Mesenchymal stem cell (in vitro differentiated cells and primary cell): ENCODE measurements around the gene DOK7.

ENCODE experiments used
- DNase-seq: peaks from one replicate; pipeline ENCODE4 v3.0.0-alpha.2; 2013
- H2AFZ ChIP-seq: one replicate; pipeline ENCODE4 v1.6.1; 2013; ENCODE audit warnings: low read depth, mild to moderate bottlenecking, control low read depth, inconsistent platforms, low read length, moderate library complexity
- H2AK5ac ChIP-seq: 2 replicates; pipeline ENCODE4 v1.6.1; 2013; ENCODE audit warnings: low read length, moderate library complexity, mild to moderate bottlenecking, inconsistent platforms; ENCODE audit not compliant: severe bottlenecking
- H2BK120ac ChIP-seq: one replicate; pipeline ENCODE4 v1.6.1; 2013; ENCODE audit warnings: low read depth, mild to moderate bottlenecking, inconsistent platforms, low read length, moderate library complexity
- H2BK12ac ChIP-seq, 2 experiments: one replicate each; pipeline ENCODE4 v1.6.1; 2013; ENCODE audit warnings: inconsistent platforms in 2 of 2, low read length in 2 of 2, mild to moderate bottlenecking in 2 of 2, moderate library complexity in 2 of 2, control low read depth in 1 of 2
- H2BK15ac ChIP-seq: one replicate; pipeline ENCODE4 v1.6.1; 2013; ENCODE audit warnings: mild to moderate bottlenecking, low read depth, inconsistent platforms; ENCODE audit not compliant: poor library complexity, severe bottlenecking
- H2BK5ac ChIP-seq: 2 replicates; pipeline ENCODE4 v1.6.1; 2013; ENCODE audit warnings: low read depth, mild to moderate bottlenecking, low read length, control low read depth, inconsistent platforms; ENCODE audit not compliant: poor library complexity, severe bottlenecking
- H3K14ac ChIP-seq, 2 experiments: one replicate each; pipeline ENCODE4 v1.6.1; 2013; ENCODE audit warnings: inconsistent platforms in 2 of 2, low read length in 2 of 2, control low read depth in 1 of 2, mild to moderate bottlenecking in 1 of 2, moderate library complexity in 1 of 2
- H3K18ac ChIP-seq, 2 experiments: one replicate each; pipeline ENCODE4 v1.6.1; 2013; ENCODE audit warnings: inconsistent platforms in 2 of 2, low read length in 2 of 2, control low read depth in 1 of 2, low read depth in 1 of 2, mild to moderate bottlenecking in 1 of 2
- H3K23ac ChIP-seq, 2 experiments: one replicate each; pipeline ENCODE4 v1.6.1; 2013; ENCODE audit warnings: inconsistent platforms in 2 of 2, low read length in 2 of 2, mild to moderate bottlenecking in 2 of 2, moderate library complexity in 2 of 2, control low read depth in 1 of 2
- H3K27ac ChIP-seq: 2 replicates; pipeline ENCODE4 v1.5.1; 2013; ENCODE audit warnings: mild to moderate bottlenecking, moderate library complexity, low read length, control low read depth, inconsistent platforms; ENCODE audit not compliant: poor library complexity, severe bottlenecking
- H3K27me3 ChIP-seq, 2 experiments: 2 replicates each; pipeline versions ENCODE4 v1.6.1 to v1.7.0; 2013; ENCODE audit warnings: low read length in 2 of 2, mild to moderate bottlenecking in 2 of 2, moderate library complexity in 2 of 2, control low read depth in 1 of 2, inconsistent platforms in 1 of 2; ENCODE audit not compliant: control insufficient read depth in 1 of 2, insufficient read depth in 1 of 2
- H3K36me3 ChIP-seq, 2 experiments: 2 replicates each; pipeline versions ENCODE4 v1.6.1 to v1.7.0; 2013; ENCODE audit warnings: low read length in 2 of 2, control low read depth in 1 of 2, inconsistent platforms in 1 of 2, low read depth in 1 of 2, mild to moderate bottlenecking in 1 of 2; ENCODE audit not compliant: insufficient read depth in 2 of 2, control insufficient read depth in 1 of 2
- H3K4ac ChIP-seq, 2 experiments: one replicate each; pipeline ENCODE4 v1.6.1; 2013; ENCODE audit warnings: inconsistent platforms in 2 of 2, low read length in 2 of 2, mild to moderate bottlenecking in 2 of 2, moderate library complexity in 2 of 2, control low read depth in 1 of 2, low read depth in 1 of 2
- H3K4me1 ChIP-seq: 2 replicates; pipeline ENCODE4 v1.6.1; 2013; ENCODE audit warnings: low read depth, low read length, control low read depth; ENCODE audit not compliant: control insufficient read depth, insufficient read depth
- H3K4me2 ChIP-seq: 2 replicates; pipeline ENCODE4 v1.6.1; 2013; ENCODE audit warnings: low read length, mild to moderate bottlenecking, inconsistent platforms; ENCODE audit not compliant: poor library complexity, severe bottlenecking
- H3K4me3 ChIP-seq, 2 experiments: 2 replicates each; pipeline versions ENCODE4 v1.5.1 to v1.7.0; 2013; ENCODE audit warnings: low read length in 2 of 2, mild to moderate bottlenecking in 2 of 2, control low read depth in 1 of 2, low read depth in 1 of 2; ENCODE audit not compliant: insufficient read depth in 1 of 2
- H3K79me1 ChIP-seq: replicated peaks from 2 replicates; pipeline ENCODE4 v1.6.1; 2013; ENCODE audit warnings: mild to moderate bottlenecking, control low read depth, low read length, inconsistent platforms; ENCODE audit not compliant: poor library complexity, severe bottlenecking
- H3K9ac ChIP-seq: 2 replicates; pipeline ENCODE4 v1.7.0; 2013; ENCODE audit warnings: mild to moderate bottlenecking, low read length, moderate library complexity
- H3K9me3 ChIP-seq: 2 replicates; pipeline ENCODE4 v1.7.0; 2013; ENCODE audit warnings: mild to moderate bottlenecking, low read length; ENCODE audit not compliant: control insufficient read depth
- H4K8ac ChIP-seq: one replicate; pipeline ENCODE4 v1.6.1; 2013; ENCODE audit warnings: inconsistent platforms, mild to moderate bottlenecking, low read length, moderate library complexity
- H4K91ac ChIP-seq: one replicate; pipeline ENCODE4 v1.6.1; 2013; ENCODE audit warnings: mild to moderate bottlenecking, low read length, inconsistent platforms
- WGBS: methylation state at CpG from one replicate; pipeline ENCODE4 v1.1.7; 2013; ENCODE audit warnings: mixed read lengths; 5-methylcytosine and 5-hydroxymethylcytosine counted together

The DOK7 gene

GRCh38 chr4:3436048-3436797, 26.9 kb upstream of the DOK7 start:
- peak overlapping the region; percentile 84 for H2BK15ac ChIP-seq
- no peak overlapping the region for H3K23ac ChIP-seq
- peak overlapping the region; percentile 80 for H2BK5ac ChIP-seq
- no peaks in the 10 kb centered on the region for H3K79me1 ChIP-seq
- H2AFZ ChIP-seq = no peak overlapping the region
- peaks cover 0 to 30% of the 10 kb centered on the region in 2 experiments for H3K36me3 ChIP-seq
- peak overlapping the region; percentile 39 for H2BK120ac ChIP-seq
- H3K4ac ChIP-seq = peak overlapping the region; percentile 59 to 85
- peak overlapping the region; percentile 49 to 61 for H3K18ac ChIP-seq
- H4K8ac ChIP-seq = peak overlapping the region; percentile 81
- peak overlapping the region in 1 of 2 experiments; percentile 45 for H3K14ac ChIP-seq
- peak overlapping the region; percentile 54 for H3K9ac ChIP-seq
- H4K91ac ChIP-seq = peak overlapping the region; percentile 96
- H3K9me3 ChIP-seq = no peaks in the 10 kb centered on the region
- H2AK5ac ChIP-seq = peak overlapping the region; percentile 73
- H2BK12ac ChIP-seq = peak overlapping the region in 1 of 2 experiments; percentile 87
- H3K27ac ChIP-seq = peak overlapping the region; percentile 4
- DNase-seq = no peak
- peaks cover 38% of the 10 kb centered on the region for H3K4me1 ChIP-seq
- no peak overlapping the region for H3K4me2 ChIP-seq
- H3K27me3 ChIP-seq = no peaks in the 10 kb centered on the region
- 88% methylated on average over 22 of the region's 22 CpGs for WGBS
- no peak overlapping the region for H3K4me3 ChIP-seq

- 89% methylated on average over 19 of the region's 19 CpGs for WGBS
Observed at GRCh38 chr4:3436798-3437581, 26.1 kb upstream of the DOK7 start.

GRCh38 chr4:3437582-3437936, 25.5 kb upstream of the DOK7 start:
- Histone ChIP-seq H3K4me3 (no peak overlapping the region), H3K14ac (peak overlapping the region in 1 of 2 experiments; percentile 58), H2BK5ac (no peak overlapping the region), H3K9ac (no peak overlapping the region), H3K27ac (no peak overlapping the region), H2BK120ac (peak overlapping the region; percentile 39), H4K8ac (peak overlapping the region; percentile 39), H3K4me2 (no peak overlapping the region), H3K9me3 (no peaks in the 10 kb centered on the region), H3K27me3 (no peaks in the 10 kb centered on the region), H4K91ac (peak overlapping the region; percentile 23), H3K4ac (peak overlapping the region in 1 of 2 experiments; percentile 24), H3K79me1 (no peaks in the 10 kb centered on the region), H2AK5ac (peak overlapping the region; percentile 94), H3K36me3 (peaks cover 0 to 18% of the 10 kb centered on the region in 2 experiments), H2BK15ac (no peak overlapping the region), H3K23ac (no peak overlapping the region), H3K4me1 (peaks cover 45% of the 10 kb centered on the region), H2BK12ac (peak overlapping the region in 1 of 2 experiments; percentile 29), H2AFZ (peak overlapping the region; percentile 16), H3K18ac (peak overlapping the region in 1 of 2 experiments; percentile 52)
- no peak for DNase-seq
- 88% methylated on average over 9 of the region's 9 CpGs for WGBS

More at GRCh38 chr4:3436798-3437581, 26.1 kb upstream of the DOK7 start:
- H3K27me3 ChIP-seq = no peaks in the 10 kb centered on the region
- H4K91ac ChIP-seq = peak overlapping the region; percentile 96
- peak overlapping the region; percentile 54 for H3K9ac ChIP-seq
- no peaks in the 10 kb centered on the region for H3K9me3 ChIP-seq
- peak overlapping the region in 1 of 2 experiments; percentile 87 for H2BK12ac ChIP-seq
- no peak overlapping the region for H3K4me3 ChIP-seq
- peak overlapping the region; percentile 39 for H2BK120ac ChIP-seq
- no peak overlapping the region for H2BK15ac ChIP-seq
- peak overlapping the region; percentile 16 for H2AFZ ChIP-seq
- peak overlapping the region; percentile 49 to 52 for H3K18ac ChIP-seq
- H3K4me1 ChIP-seq = peaks cover 45% of the 10 kb centered on the region
- H2BK5ac ChIP-seq = peak overlapping the region; percentile 80
- H3K4ac ChIP-seq = peak overlapping the region; percentile 59 to 85
- no peak overlapping the region for H3K4me2 ChIP-seq
- peak overlapping the region; percentile 4 for H3K27ac ChIP-seq
- peak overlapping the region; percentile 81 for H4K8ac ChIP-seq
- peak overlapping the region; percentile 94 for H2AK5ac ChIP-seq
- DNase-seq = peak; percentile 29
- H3K14ac ChIP-seq = peak overlapping the region in 1 of 2 experiments; percentile 58
- H3K36me3 ChIP-seq = peaks cover 0 to 22% of the 10 kb centered on the region in 2 experiments
- H3K79me1 ChIP-seq = no peaks in the 10 kb centered on the region
- no peak overlapping the region for H3K23ac ChIP-seq
